ENCODE data around the gene SLC10A2. TPM values are rescaled to one million over a fixed set of nuclear protein-coding genes. Genes with fewer than 3 reads are reported as not detected.

Gene SLC10A2
- polyA plus RNA-seq, 1 donor (not counting 4 experiments of a cell fraction or from before 2014, with no cell fraction given): 0.39 TPM

DNA sequence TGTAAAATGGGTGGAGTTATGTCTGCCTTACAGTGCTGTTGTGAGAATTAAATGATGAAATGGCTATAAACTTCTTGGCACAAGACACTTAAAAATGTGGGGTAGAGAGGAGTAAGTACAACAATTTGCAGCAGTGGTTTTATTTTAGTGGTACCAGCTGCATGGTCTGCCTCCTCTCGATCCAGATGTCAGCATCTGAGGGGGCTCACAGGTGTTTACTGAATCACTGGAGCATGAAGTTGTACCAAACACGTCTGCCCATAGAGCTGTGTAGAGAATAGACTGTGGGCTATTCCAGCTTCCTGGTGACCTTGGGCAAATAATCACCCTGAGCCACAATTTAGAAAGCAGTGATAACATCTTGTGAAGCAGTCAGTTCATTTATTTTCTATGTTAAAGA lies 11.1 kb downstream of the SLC10A2 start:
- H3K4me1 ChIP-seq (ENCODE audit: control insufficient read depth, extremely low read depth, insufficient read depth, low read length): no peaks in the 10 kb centered on the region
- H3K4me2 ChIP-seq (ENCODE audit: control insufficient read depth, extremely low read depth, insufficient read depth, low read depth, low read length): no peak overlapping the region
- no peak overlapping the region for H3K4me3 ChIP-seq (ENCODE audit: control insufficient read depth in 2 of 3, extremely low read depth in 1 of 3, insufficient read depth in 2 of 3, low read depth in 1 of 3, low read length in 3 of 3)
- H2AFZ ChIP-seq (ENCODE audit: control insufficient read depth, low read length): no peak overlapping the region
- H3K27me3 ChIP-seq (ENCODE audit: control insufficient read depth, extremely low read depth, insufficient read depth, low read length): no peaks in the 10 kb centered on the region
- dilution Hi-C loops (cut with MboI; ENCODE audit: extremely low pct_ligation_motif_present, low sequenced_read_pairs): no loop called here
- TF ChIP-seq, protein P1, sequence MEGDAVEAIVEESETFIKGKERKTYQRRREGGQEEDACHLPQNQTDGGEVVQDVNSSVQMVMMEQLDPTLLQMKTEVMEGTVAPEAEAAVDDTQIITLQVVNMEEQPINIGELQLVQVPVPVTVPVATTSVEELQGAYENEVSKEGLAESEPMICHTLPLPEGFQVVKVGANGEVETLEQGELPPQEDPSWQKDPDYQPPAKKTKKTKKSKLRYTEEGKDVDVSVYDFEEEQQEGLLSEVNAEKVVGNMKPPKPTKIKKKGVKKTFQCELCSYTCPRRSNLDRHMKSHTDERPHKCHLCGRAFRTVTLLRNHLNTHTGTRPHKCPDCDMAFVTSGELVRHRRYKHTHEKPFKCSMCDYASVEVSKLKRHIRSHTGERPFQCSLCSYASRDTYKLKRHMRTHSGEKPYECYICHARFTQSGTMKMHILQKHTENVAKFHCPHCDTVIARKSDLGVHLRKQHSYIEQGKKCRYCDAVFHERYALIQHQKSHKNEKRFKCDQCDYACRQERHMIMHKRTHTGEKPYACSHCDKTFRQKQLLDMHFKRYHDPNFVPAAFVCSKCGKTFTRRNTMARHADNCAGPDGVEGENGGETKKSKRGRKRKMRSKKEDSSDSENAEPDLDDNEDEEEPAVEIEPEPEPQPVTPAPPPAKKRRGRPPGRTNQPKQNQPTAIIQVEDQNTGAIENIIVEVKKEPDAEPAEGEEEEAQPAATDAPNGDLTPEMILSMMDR (optimal IDR thresholded peaks at IDR 0.05 in 1 of 3, IDR thresholded peaks at IDR 0.05 in 1 of 3, conservative IDR thresholded peaks at IDR 0.05 in 1 of 3; ENCODE audit: extremely low read depth in 1 of 3, insufficient read depth in 2 of 3, low read length in 3 of 3): no peak
- no peak for TF ChIP-seq EZH2 (IDR thresholded peaks at IDR 0.05; ENCODE audit: low read length)
- H4K20me1 ChIP-seq (ENCODE audit: control insufficient read depth, extremely low read depth, insufficient read depth, low read length): no peaks in the 10 kb centered on the region
- no peak overlapping the region for H3K9ac ChIP-seq (ENCODE audit: control insufficient read depth, extremely low read depth, insufficient read depth, low read length)
- H3K27ac ChIP-seq (ENCODE audit: control insufficient read depth, insufficient read depth, low read length): no peak overlapping the region
- no peaks in the 10 kb centered on the region for H3K9me1 ChIP-seq (ENCODE audit: control insufficient read depth, extremely low read depth, insufficient read depth, low read length)
- no peaks in the 10 kb centered on the region for H3K36me3 ChIP-seq (ENCODE audit: control insufficient read depth in 2 of 2, extremely low read depth in 1 of 2, insufficient read depth in 2 of 2, low read length in 2 of 2)
- DNase-seq (ENCODE audit: low read depth, low spot score): no peak
- peaks cover 6% of the 10 kb centered on the region for H3K9me3 ChIP-seq (ENCODE audit: control insufficient read depth, low read depth, low read length)
- FAIRE-seq: no peak
- H3K79me2 ChIP-seq (ENCODE audit: control insufficient read depth, insufficient read depth, low read length): no peaks in the 10 kb centered on the region

DNA sequence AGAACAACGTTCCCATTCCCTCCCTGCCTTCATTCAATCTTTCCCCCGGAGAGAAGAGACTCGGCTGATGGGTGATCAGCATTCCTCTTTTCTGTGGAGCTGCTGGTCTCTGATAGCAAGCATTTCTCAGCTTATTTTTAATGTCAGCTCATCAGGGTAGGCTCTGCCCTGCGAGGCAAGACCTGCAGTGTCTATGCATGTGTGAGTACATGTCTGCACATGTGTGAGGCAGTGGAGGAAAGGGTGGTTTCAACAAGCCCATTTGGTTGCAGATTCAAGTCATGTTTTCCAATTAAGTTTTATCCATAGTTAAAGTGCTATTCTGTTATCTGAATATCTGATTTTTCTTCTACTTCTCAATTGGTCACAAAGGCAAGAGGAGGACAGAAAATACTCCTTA lies 19.5 kb downstream of the SLC10A2 start:
- dilution Hi-C loops (cut with MboI; ENCODE audit: extremely low pct_ligation_motif_present, low sequenced_read_pairs): no loop called here
- H3K79me2 ChIP-seq (ENCODE audit: control insufficient read depth, insufficient read depth, low read length): no peaks in the 10 kb centered on the region
- no peaks in the 10 kb centered on the region for H3K9me3 ChIP-seq (ENCODE audit: control insufficient read depth, low read depth, low read length)
- H3K4me2 ChIP-seq (ENCODE audit: control insufficient read depth, extremely low read depth, insufficient read depth, low read depth, low read length): no peak overlapping the region
- peaks cover 4% of the 10 kb centered on the region for H3K4me1 ChIP-seq (ENCODE audit: control insufficient read depth, extremely low read depth, insufficient read depth, low read length)
- H4K20me1 ChIP-seq (ENCODE audit: control insufficient read depth, extremely low read depth, insufficient read depth, low read length): no peaks in the 10 kb centered on the region
- DNase-seq (ENCODE audit: low read depth, low spot score) (no peak), FAIRE-seq (peak; percentile 84)
- no peak for TF ChIP-seq EZH2 (IDR thresholded peaks at IDR 0.05; ENCODE audit: low read length)
- TF ChIP-seq, protein P1 (optimal IDR thresholded peaks at IDR 0.05 in 1 of 3, IDR thresholded peaks at IDR 0.05 in 1 of 3, conservative IDR thresholded peaks at IDR 0.05 in 1 of 3; ENCODE audit: extremely low read depth in 1 of 3, insufficient read depth in 2 of 3, low read length in 3 of 3): no peak
- no peaks in the 10 kb centered on the region for H3K27me3 ChIP-seq (ENCODE audit: control insufficient read depth, extremely low read depth, insufficient read depth, low read length)
- H3K9me1 ChIP-seq (ENCODE audit: control insufficient read depth, extremely low read depth, insufficient read depth, low read length): no peaks in the 10 kb centered on the region
- H3K4me3 ChIP-seq (ENCODE audit: control insufficient read depth in 2 of 3, extremely low read depth in 1 of 3, insufficient read depth in 2 of 3, low read depth in 1 of 3, low read length in 3 of 3): no peak overlapping the region
- no peak overlapping the region for H3K27ac ChIP-seq (ENCODE audit: control insufficient read depth, insufficient read depth, low read length)
- no peaks in the 10 kb centered on the region for H3K36me3 ChIP-seq (ENCODE audit: control insufficient read depth in 2 of 2, extremely low read depth in 1 of 2, insufficient read depth in 2 of 2, low read length in 2 of 2)
- peak overlapping the region; percentile 9 for H2AFZ ChIP-seq (ENCODE audit: control insufficient read depth, low read length)
- no peak overlapping the region for H3K9ac ChIP-seq (ENCODE audit: control insufficient read depth, extremely low read depth, insufficient read depth, low read length)

All from keratinocyte (primary cell).